Kidney epithelial cell (primary cell): ENCODE results near the gene CDC42EP5. TPM values are rescaled to one million over a fixed set of nuclear protein-coding genes. Genes with fewer than 3 reads are reported as not detected.
"Not testable (repeated sequence)": the region's sequence is repeated elsewhere in the genome, so short reads cannot be mapped to it uniquely, and the experiment has no call there.

Source experiments
- DNase-seq: peaks from one replicate; pipeline ENCODE4 v3.0.0-alpha.2; 2010; ENCODE audit warnings: low read depth
- H3K27me3 ChIP-seq: 2 replicates; pipeline ENCODE4 v1.6.0; 2011; ENCODE audit warnings: low read length; ENCODE audit not compliant: control insufficient read depth, insufficient read depth
- H3K36me3 ChIP-seq: 2 replicates; pipeline ENCODE4 v1.5.1; 2011; ENCODE audit warnings: low read length; ENCODE audit not compliant: control insufficient read depth, insufficient read depth
- H3K4me3 ChIP-seq: 2 replicates; pipeline ENCODE4 v1.5.1; 2011; ENCODE audit warnings: low read depth, mild to moderate bottlenecking, control low read depth, low read length
- CTCF ChIP-seq: IDR thresholded peaks from 2 replicates; pipeline ENCODE4 v1.5.1; 2011; ENCODE audit warnings: mild to moderate bottlenecking, moderate library complexity, low read length, control low read depth, inconsistent platforms; ENCODE audit not compliant: insufficient read depth, poor library complexity, severe bottlenecking
- total RNA-seq: library from RNA; depleted of rRNA; stranded (reverse); fragments of >200 nt; gene quantifications from 2 replicates; pipeline ENCODE4 v1.2.3, GENCODE V29; 2015

CDC42EP5 gene
- total RNA-seq, 1 donor from 2014 or later, result 24.4 TPM

GRCh38 chr19:54475706-54476105 lies 2.6 kb upstream of the CDC42EP5 start:
- Histone ChIP-seq H3K36me3 (no peaks in the 10 kb centered on the region), H3K27me3 (peaks cover 12% of the 10 kb centered on the region), H3K4me3 (no peak overlapping the region)
- no peak for DNase-seq
- no peak for TF ChIP-seq CTCF

- Histone ChIP-seq H3K4me3 (no peak overlapping the region), H3K36me3 (no peaks in the 10 kb centered on the region), H3K27me3 (peaks cover 17% of the 10 kb centered on the region)
- DNase-seq, result no peak
- no peak for TF ChIP-seq CTCF
Observed at GRCh38 chr19:54473892-54474372, 836 bp upstream of the CDC42EP5 start.

- H3K36me3 ChIP-seq, result no peaks in the 10 kb centered on the region
- H3K27me3 ChIP-seq, result peaks cover 17% of the 10 kb centered on the region
- no peak for TF ChIP-seq CTCF
- DNase-seq, result no peak
- H3K4me3 ChIP-seq, result peak overlapping the region; percentile 39
Observed at GRCh38 chr19:54470991-54471782, 1.9 kb downstream of the CDC42EP5 start.

GRCh38 chr19:54470276-54470887 lies 2.7 kb downstream of the CDC42EP5 start:
- no peak for TF ChIP-seq CTCF
- Histone ChIP-seq H3K36me3 (no peaks in the 10 kb centered on the region), H3K4me3 (no peak overlapping the region), H3K27me3 (peaks cover 17% of the 10 kb centered on the region)
- no peak for DNase-seq

- Histone ChIP-seq H3K27me3 (peaks cover 17% of the 10 kb centered on the region), H3K4me3 (no peak overlapping the region), H3K36me3 (no peaks in the 10 kb centered on the region)
- DNase-seq, result no peak
- no peak for TF ChIP-seq CTCF
Observed at GRCh38 chr19:54469496-54469934, 3.6 kb downstream of the CDC42EP5 start.

GRCh38 chr19:54466110-54466480 lies 7.0 kb downstream of the CDC42EP5 start:
- DNase-seq, result not testable (repeated sequence)

More at GRCh38 chr19:54466110-54466480, 7.0 kb downstream of the CDC42EP5 start:
- not testable (repeated sequence) for H3K4me3 ChIP-seq, H3K27me3 ChIP-seq, H3K36me3 ChIP-seq
